ENCODE measurements around the gene MAN2B2.

DNA sequence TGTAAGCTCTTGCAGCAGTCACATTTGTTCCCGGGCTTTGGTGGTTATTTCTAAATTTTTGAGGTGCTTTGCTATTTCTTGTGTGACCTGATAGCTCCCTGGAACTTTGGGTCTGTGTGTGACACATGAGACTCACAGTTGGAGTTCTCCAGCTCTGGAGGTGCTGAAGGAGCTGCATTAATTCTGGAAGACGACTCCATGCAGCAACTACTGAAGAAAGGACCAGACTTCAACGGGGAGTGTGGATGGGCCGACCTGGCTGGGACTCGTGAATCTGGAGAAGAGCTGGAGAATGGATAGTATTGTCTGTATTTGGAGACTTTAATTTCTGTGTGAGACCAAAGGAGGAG, 67.0 kb downstream of the MAN2B2 start:
- TF ChIP-seq POLR2A (IDR thresholded peaks at IDR 0.05; ENCODE audit: low read length) (no peak), GATA1 (IDR thresholded peaks at IDR 0.05; ENCODE audit: low read depth, low read length) (no peak)

Measured in erythroblast (primary cell).